Tibial nerve (tissue), 3 donors: ENCODE measurements around the gene EFCAB7.

Experiments
- POLR2A ChIP-seq, 2 donors: fragments of 450-650 bp; IDR thresholded peaks; one replicate each; pipeline ENCODE4 v1.6.1; 2017; ENCODE audit warnings: antibody characterized with exemption in 2 of 2, mild to moderate bottlenecking in 2 of 2, moderate library complexity in 2 of 2
- TF ChIP-seq, protein P1 (sequence below), 5 experiments: fragments of 200-600 bp in 3 of 5; fragments of 450-650 bp in 2 of 5; sonication (generic) in 3 of 5; IDR thresholded peaks; one replicate each; pipeline ENCODE4 v1.5.1; 2016 to 2019; ENCODE audit warnings: antibody characterized with exemption in 5 of 5, mild to moderate bottlenecking in 3 of 5, moderate library complexity in 2 of 5

DNA sequence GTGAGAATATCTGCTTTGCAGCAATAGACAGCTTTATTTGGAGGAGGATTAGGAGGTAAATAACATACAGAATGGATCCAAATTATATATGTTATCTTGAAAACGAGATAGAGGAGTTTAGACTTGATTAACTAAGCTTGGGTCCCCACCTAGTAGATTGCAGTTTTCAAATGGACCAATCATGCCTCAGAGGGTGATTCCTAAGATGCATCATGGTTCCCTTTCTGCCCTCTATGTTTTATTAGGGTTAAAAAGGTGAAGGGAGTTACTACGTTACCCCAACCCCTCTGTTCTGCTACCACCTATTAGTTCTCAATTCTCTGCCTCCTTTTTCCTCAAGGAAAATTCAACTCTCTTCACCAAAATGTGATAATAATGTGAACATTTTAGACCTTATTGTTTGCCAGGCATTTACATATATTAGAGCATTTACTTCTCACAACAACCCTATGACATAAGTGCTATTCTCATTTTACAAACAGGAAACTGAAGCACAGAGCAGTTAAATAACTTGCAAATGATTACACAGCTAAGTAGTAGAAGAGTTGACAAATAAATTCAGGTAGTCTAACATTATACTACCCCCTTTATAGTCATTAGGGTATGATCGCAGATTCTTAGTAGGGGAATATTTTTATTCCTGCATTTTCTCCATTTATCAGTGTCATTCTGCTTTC, 46.5 kb downstream of the EFCAB7 start:
- TF ChIP-seq, protein P1, sequence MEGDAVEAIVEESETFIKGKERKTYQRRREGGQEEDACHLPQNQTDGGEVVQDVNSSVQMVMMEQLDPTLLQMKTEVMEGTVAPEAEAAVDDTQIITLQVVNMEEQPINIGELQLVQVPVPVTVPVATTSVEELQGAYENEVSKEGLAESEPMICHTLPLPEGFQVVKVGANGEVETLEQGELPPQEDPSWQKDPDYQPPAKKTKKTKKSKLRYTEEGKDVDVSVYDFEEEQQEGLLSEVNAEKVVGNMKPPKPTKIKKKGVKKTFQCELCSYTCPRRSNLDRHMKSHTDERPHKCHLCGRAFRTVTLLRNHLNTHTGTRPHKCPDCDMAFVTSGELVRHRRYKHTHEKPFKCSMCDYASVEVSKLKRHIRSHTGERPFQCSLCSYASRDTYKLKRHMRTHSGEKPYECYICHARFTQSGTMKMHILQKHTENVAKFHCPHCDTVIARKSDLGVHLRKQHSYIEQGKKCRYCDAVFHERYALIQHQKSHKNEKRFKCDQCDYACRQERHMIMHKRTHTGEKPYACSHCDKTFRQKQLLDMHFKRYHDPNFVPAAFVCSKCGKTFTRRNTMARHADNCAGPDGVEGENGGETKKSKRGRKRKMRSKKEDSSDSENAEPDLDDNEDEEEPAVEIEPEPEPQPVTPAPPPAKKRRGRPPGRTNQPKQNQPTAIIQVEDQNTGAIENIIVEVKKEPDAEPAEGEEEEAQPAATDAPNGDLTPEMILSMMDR (IDR thresholded peaks at IDR 0.05), result no peak
- TF ChIP-seq POLR2A (IDR thresholded peaks at IDR 0.05), result no peak
